DND-41 (cell line): ENCODE data around the gene XKR7.

Source experiments
- EZH2 ChIP-seq: IDR thresholded peaks from 3 replicates; pipeline ENCODE4 v1.6.1; 2012; ENCODE audit warnings: borderline replicate concordance, low read depth, mild to moderate bottlenecking, moderate library complexity, low read length, inconsistent platforms; ENCODE audit not compliant: severe bottlenecking
- TF ChIP-seq, protein P1 (sequence below): IDR thresholded peaks from 2 replicates; pipeline ENCODE4 v1.5.1; 2012; ENCODE audit warnings: borderline replicate concordance, low read length, moderate library complexity, mild to moderate bottlenecking; ENCODE audit not compliant: poor library complexity, severe bottlenecking; ENCODE audit errors: extremely low read depth

DNA sequence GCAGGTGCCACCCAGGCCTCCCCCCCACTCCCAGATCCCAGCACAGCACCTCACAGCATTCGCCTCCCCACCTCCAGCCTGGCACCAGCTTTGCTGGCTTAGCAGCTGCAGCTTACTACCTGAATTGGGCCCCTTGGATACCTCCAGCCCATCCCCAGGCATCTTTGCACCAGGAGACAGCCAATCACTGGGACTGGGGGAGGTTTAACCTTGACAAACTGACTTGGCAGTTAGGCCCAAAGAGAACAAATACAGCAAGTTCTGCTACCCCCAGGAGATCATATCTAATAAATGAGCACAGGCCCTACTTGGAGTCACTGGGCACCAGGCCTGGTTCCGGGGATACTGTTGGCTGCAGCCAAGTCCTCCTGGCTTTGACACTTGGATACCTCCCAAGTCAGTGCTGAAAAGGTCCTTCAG lies 24.9 kb upstream of the XKR7 start:
- TF ChIP-seq, protein P1, sequence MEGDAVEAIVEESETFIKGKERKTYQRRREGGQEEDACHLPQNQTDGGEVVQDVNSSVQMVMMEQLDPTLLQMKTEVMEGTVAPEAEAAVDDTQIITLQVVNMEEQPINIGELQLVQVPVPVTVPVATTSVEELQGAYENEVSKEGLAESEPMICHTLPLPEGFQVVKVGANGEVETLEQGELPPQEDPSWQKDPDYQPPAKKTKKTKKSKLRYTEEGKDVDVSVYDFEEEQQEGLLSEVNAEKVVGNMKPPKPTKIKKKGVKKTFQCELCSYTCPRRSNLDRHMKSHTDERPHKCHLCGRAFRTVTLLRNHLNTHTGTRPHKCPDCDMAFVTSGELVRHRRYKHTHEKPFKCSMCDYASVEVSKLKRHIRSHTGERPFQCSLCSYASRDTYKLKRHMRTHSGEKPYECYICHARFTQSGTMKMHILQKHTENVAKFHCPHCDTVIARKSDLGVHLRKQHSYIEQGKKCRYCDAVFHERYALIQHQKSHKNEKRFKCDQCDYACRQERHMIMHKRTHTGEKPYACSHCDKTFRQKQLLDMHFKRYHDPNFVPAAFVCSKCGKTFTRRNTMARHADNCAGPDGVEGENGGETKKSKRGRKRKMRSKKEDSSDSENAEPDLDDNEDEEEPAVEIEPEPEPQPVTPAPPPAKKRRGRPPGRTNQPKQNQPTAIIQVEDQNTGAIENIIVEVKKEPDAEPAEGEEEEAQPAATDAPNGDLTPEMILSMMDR, result no peak
- TF ChIP-seq EZH2, result no peak
